CD14-positive monocyte (primary cell): Measurements from ENCODE around the gene PILRA. TPM values are rescaled to one million over a fixed set of nuclear protein-coding genes. Genes with fewer than 3 reads are reported as not detected.

Experiments
- DNase-seq, 3 donors: peaks; one replicate each; pipeline ENCODE4 v3.0.0-alpha.2; 2011 to 2022
- H2AFZ ChIP-seq: 2 replicates; pipeline ENCODE4 v1.6.0; 2012; ENCODE audit warnings: mild to moderate bottlenecking, low read depth, low read length, inconsistent platforms; ENCODE audit not compliant: insufficient read depth, poor library complexity, severe bottlenecking
- H3K27ac ChIP-seq, 2 donors: 1 replicate in 1 of 2; 2 replicates in 1 of 2; pipeline ENCODE4 v1.5.1; 2012 to 2013; ENCODE audit warnings: low read length in 2 of 2, control low read depth in 1 of 2, inconsistent platforms in 1 of 2, low read depth in 1 of 2, mild to moderate bottlenecking in 1 of 2
- H3K27me3 ChIP-seq, 2 donors: one replicate each; pipeline versions ENCODE4 v1.6.0 to v1.6.1; 2011 to 2013; ENCODE audit warnings: low read length in 2 of 2; ENCODE audit not compliant: control insufficient read depth in 2 of 2, insufficient read depth in 2 of 2
- H3K36me3 ChIP-seq, 2 donors: replicated peaks in 1 of 2; 1 replicate in 1 of 2; 2 replicates in 1 of 2; pipeline versions ENCODE4 v1.5.1 to v1.6.1; 2012 to 2013; ENCODE audit warnings: low read length in 2 of 2, control low read depth in 1 of 2, inconsistent platforms in 1 of 2, mild to moderate bottlenecking in 1 of 2; ENCODE audit not compliant: insufficient read depth in 2 of 2, control insufficient read depth in 1 of 2
- H3K4me1 ChIP-seq, 2 donors: 1 replicate in 1 of 2; 2 replicates in 1 of 2; pipeline versions ENCODE4 v1.5.1 to v1.6.1; 2012 to 2013; ENCODE audit warnings: low read length in 2 of 2, control low read depth in 1 of 2, inconsistent platforms in 1 of 2, mild to moderate bottlenecking in 1 of 2, moderate library complexity in 1 of 2; ENCODE audit not compliant: insufficient read depth in 2 of 2, control insufficient read depth in 1 of 2
- H3K4me2 ChIP-seq: replicated peaks from 2 replicates; pipeline ENCODE3; 2012; ENCODE audit warnings: low read length, moderate library complexity, mild to moderate bottlenecking; ENCODE audit not compliant: poor library complexity, severe bottlenecking; ENCODE audit errors: extremely low read depth
- H3K4me3 ChIP-seq, 3 experiments: fragments of 200-600 bp in 1 of 3; sonication (generic) in 1 of 3; replicated peaks in 1 of 3; 1 replicate in 2 of 3; 2 replicates in 1 of 3; pipeline ENCODE4 v1.5.1; 2011 to 2013; ENCODE audit warnings: low read length in 3 of 3, mild to moderate bottlenecking in 3 of 3, control low read depth in 2 of 3, low read depth in 2 of 3, inconsistent platforms in 1 of 3, moderate library complexity in 1 of 3
- H3K79me2 ChIP-seq: 2 replicates; pipeline ENCODE4 v1.6.0; 2012; ENCODE audit warnings: mild to moderate bottlenecking, control low read depth, inconsistent platforms, low read length, moderate library complexity; ENCODE audit not compliant: insufficient read depth
- H3K9ac ChIP-seq: 2 replicates; pipeline ENCODE4 v1.6.0; 2017; ENCODE audit warnings: low read length, mild to moderate bottlenecking; ENCODE audit not compliant: insufficient read depth, poor library complexity, severe bottlenecking
- H3K9me3 ChIP-seq, 2 donors: replicated peaks in 1 of 2; 1 replicate in 1 of 2; 2 replicates in 1 of 2; pipeline versions ENCODE4 v1.5.1 to v1.6.1; 2012 to 2013; ENCODE audit warnings: low read length in 2 of 2, control low read depth in 1 of 2; ENCODE audit not compliant: control insufficient read depth in 1 of 2, insufficient read depth in 1 of 2
- H4K20me1 ChIP-seq: 2 replicates; pipeline ENCODE4 v1.6.0; 2012; ENCODE audit warnings: mild to moderate bottlenecking, low read length, control low read depth, moderate library complexity; ENCODE audit not compliant: insufficient read depth
- H3K27ac Mint-ChIP-seq, 7 donors: one replicate each; pipeline ENCODE4 v1.8.0; 2020; ENCODE audit warnings: mild to moderate bottlenecking in 7 of 7, mixed read lengths in 7 of 7, moderate library complexity in 6 of 7, inconsistent platforms in 2 of 7
- H3K27me3 Mint-ChIP-seq, 3 donors: one replicate each; pipeline ENCODE4 v1.8.0; 2021 to 2022; ENCODE audit warnings: low read depth in 3 of 3, mild to moderate bottlenecking in 3 of 3, mixed read lengths in 3 of 3, moderate library complexity in 3 of 3, inconsistent platforms in 1 of 3
- H3K36me3 Mint-ChIP-seq, 2 donors: one replicate each; pipeline ENCODE4 v1.8.0; 2020; ENCODE audit warnings: mixed read lengths in 2 of 2, inconsistent platforms in 1 of 2, mild to moderate bottlenecking in 1 of 2
- H3K4me1 Mint-ChIP-seq: one replicate; pipeline ENCODE4 v1.8.0; 2020; ENCODE audit warnings: mild to moderate bottlenecking, mixed read lengths
- H3K4me3 Mint-ChIP-seq, 2 donors: one replicate each; pipeline ENCODE4 v1.8.0; 2020; ENCODE audit warnings: mild to moderate bottlenecking in 2 of 2, mixed read lengths in 2 of 2, moderate library complexity in 1 of 2
- H3K9me3 Mint-ChIP-seq, 7 donors: one replicate each; pipeline ENCODE4 v1.8.0; 2020 to 2022; ENCODE audit warnings: mixed read lengths in 7 of 7, mild to moderate bottlenecking in 6 of 7, moderate library complexity in 6 of 7, inconsistent platforms in 2 of 7
- WGBS: methylation state at CpG from one replicate; pipeline ENCODE4 v1.1.5; 2013; ENCODE audit warnings: missing lambda C conversion rate; ENCODE audit not compliant: insufficient coverage; 5-methylcytosine and 5-hydroxymethylcytosine counted together
- intact Hi-C, 2 donors: fragments of 100-400 bp; cut with micrococcal nuclease; formaldehyde crosslinking; loops; one replicate each; pipeline versions ENCODE4 v1.15.0 to v1.15.1; 2023
- polyA plus RNA-seq, 3 donors: library from polyadenylated mRNA; depleted of rRNA in 1 of 3; unstranded in 2 of 3; stranded (reverse) in 1 of 3; fragments of 300-500 nt in 2 of 3; fragments of >200 nt in 1 of 3; fragmentation: Illumina TruSeq in 2 of 3; gene quantifications; 1 replicate in 2 of 3; 2 replicates in 1 of 3; pipeline ENCODE4 v1.2.3, GENCODE V29; 2012 to 2021
- TF ChIP-seq, protein P1 (sequence below): fragments of 200-600 bp; IDR thresholded peaks from one replicate; pipeline ENCODE4 v1.8.0; 2022; ENCODE audit warnings: antibody characterized with exemption, mild to moderate bottlenecking

Gene PILRA
- polyA plus RNA-seq, 3 donors = 316 to 491 (median 364) TPM

DNA sequence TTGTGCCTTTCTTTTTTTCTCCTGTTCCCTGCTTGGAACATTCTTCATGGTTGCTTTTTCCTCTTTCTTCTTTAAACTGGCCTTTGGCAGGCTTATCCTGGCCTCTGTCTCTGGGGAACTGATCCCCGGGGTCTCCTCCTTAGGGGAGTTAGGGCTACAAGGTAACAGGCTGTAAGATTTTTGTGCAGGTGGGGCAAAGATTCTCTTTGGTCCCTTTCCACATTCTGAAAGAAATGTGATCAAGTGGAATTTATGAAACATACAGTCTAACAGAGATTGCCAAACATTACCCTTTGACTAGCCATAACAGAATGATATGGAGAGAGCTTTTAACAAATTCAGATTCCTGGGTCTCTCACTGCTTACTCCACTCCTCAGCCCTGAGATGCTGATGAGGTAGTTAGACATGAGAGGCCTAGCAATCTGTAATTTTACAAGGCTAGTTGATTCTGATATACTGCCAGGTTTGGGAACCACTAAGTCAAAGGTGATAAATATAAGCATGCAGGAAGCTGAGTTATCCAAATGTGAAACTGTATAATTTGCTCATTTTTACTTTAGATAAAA is 46.5 kb downstream of the PILRA start:
- no peaks in the 10 kb centered on the region for H3K4me1 ChIP-seq
- H3K36me3 ChIP-seq = peaks cover 50 to 86% of the 10 kb centered on the region in 2 donors
- no CpG with 5 or more reads among the region's 1 CpG for WGBS
- H3K9me3 Mint-ChIP-seq = no peaks in the 10 kb centered on the region
- H3K4me1 Mint-ChIP-seq = peaks cover 2% of the 10 kb centered on the region
- no peak overlapping the region for H3K27ac ChIP-seq
- intact Hi-C loops = no loop called here
- no peak overlapping the region for H3K4me2 ChIP-seq
- peaks cover 0 to 2% (median 0%) of the 10 kb centered on the region in 3 donors for H3K27me3 Mint-ChIP-seq
- no peak overlapping the region for H2AFZ ChIP-seq
- no peaks in the 10 kb centered on the region for H3K27me3 ChIP-seq
- H3K4me3 ChIP-seq = no peak overlapping the region
- TF ChIP-seq, protein P1, sequence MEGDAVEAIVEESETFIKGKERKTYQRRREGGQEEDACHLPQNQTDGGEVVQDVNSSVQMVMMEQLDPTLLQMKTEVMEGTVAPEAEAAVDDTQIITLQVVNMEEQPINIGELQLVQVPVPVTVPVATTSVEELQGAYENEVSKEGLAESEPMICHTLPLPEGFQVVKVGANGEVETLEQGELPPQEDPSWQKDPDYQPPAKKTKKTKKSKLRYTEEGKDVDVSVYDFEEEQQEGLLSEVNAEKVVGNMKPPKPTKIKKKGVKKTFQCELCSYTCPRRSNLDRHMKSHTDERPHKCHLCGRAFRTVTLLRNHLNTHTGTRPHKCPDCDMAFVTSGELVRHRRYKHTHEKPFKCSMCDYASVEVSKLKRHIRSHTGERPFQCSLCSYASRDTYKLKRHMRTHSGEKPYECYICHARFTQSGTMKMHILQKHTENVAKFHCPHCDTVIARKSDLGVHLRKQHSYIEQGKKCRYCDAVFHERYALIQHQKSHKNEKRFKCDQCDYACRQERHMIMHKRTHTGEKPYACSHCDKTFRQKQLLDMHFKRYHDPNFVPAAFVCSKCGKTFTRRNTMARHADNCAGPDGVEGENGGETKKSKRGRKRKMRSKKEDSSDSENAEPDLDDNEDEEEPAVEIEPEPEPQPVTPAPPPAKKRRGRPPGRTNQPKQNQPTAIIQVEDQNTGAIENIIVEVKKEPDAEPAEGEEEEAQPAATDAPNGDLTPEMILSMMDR = no peak
- DNase-seq = no peak
- peaks cover 74 to 85% of the 10 kb centered on the region in 2 donors for H3K36me3 Mint-ChIP-seq
- no peaks in the 10 kb centered on the region for H3K9me3 ChIP-seq
- H3K79me2 ChIP-seq = no peaks in the 10 kb centered on the region
- H3K9ac ChIP-seq = no peak overlapping the region
- peak overlapping the region in 4 of 7 donors; percentile 4 to 22 (median 6) for H3K27ac Mint-ChIP-seq
- H3K4me3 Mint-ChIP-seq = no peak overlapping the region
- peaks cover 4% of the 10 kb centered on the region for H4K20me1 ChIP-seq

DNA sequence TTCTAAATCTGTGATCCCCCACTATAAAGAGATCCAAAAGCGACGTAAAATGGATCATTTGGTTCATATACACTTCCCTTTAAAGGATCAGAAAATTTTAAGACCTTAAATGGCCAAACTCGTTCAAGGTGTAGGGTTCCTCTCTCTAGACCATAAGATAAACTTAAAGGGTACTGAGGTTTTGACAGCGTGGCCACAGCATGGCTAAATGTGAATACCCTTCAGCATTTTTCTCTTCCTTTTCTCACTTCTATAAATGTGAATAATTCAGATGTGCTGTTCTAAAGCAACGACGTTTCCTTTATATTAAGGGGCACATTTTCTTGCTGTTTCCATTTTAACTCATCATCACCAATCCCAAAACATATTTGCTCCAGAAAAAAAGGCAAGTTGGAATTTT is 50.0 kb downstream of the PILRA start:
- no peak overlapping the region for H3K4me3 Mint-ChIP-seq
- WGBS = no CpG with 5 or more reads among the region's 6 CpGs
- H3K4me1 ChIP-seq = peaks cover 7 to 8% of the 10 kb centered on the region in 2 donors
- intact Hi-C loops = no loop called here
- H3K4me3 ChIP-seq = no peak overlapping the region
- no peak overlapping the region for H3K27ac ChIP-seq
- H3K4me1 Mint-ChIP-seq = peaks cover 8% of the 10 kb centered on the region
- H3K9ac ChIP-seq = no peak overlapping the region
- peaks cover 51 to 53% of the 10 kb centered on the region in 2 donors for H3K36me3 Mint-ChIP-seq
- TF ChIP-seq, protein P1 = no peak
- no peak overlapping the region for H2AFZ ChIP-seq
- H3K27me3 Mint-ChIP-seq = peaks cover 1 to 4% (median 2%) of the 10 kb centered on the region in 3 donors
- H3K9me3 Mint-ChIP-seq = peaks cover 0 to 2% (median 0%) of the 10 kb centered on the region in 7 donors
- H4K20me1 ChIP-seq = peaks cover 4% of the 10 kb centered on the region
- no peak for DNase-seq
- no peak overlapping the region for H3K27ac Mint-ChIP-seq
- no peaks in the 10 kb centered on the region for H3K79me2 ChIP-seq
- H3K36me3 ChIP-seq = peaks cover 33 to 52% of the 10 kb centered on the region in 2 donors
- H3K4me2 ChIP-seq = no peak overlapping the region
- no peaks in the 10 kb centered on the region for H3K27me3 ChIP-seq
- no peaks in the 10 kb centered on the region for H3K9me3 ChIP-seq
